Motor neuron (in vitro differentiated cells): ENCODE data around the gene NDUFC1. TPM values are rescaled to one million over a fixed set of nuclear protein-coding genes. Genes with fewer than 3 reads are reported as not detected.

Source experiments
- ATAC-seq, 8 experiments: fragments of 200-7000 bp; cut with Tn5 transposase; replicated peaks in 6 of 8; 2 replicates each; pipeline ENCODE4 v1.8.0; 2021; ENCODE audit warnings: mild to moderate bottlenecking in 8 of 8, moderate library complexity in 8 of 8
- H3K27ac ChIP-seq, 2 donors: fragments of 250-450 bp; sonication (Bioruptor Pico); 2 replicates each; pipeline ENCODE4 v1.9.0; 2021; ENCODE audit warnings: antibody characterized with exemption in 2 of 2, mild to moderate bottlenecking in 2 of 2, moderate library complexity in 1 of 2
- H3K4me1 ChIP-seq, 2 donors: fragments of 250-450 bp; sonication (Bioruptor Pico); replicated peaks in 1 of 2; 2 replicates each; pipeline ENCODE4 v1.6.1; 2021; ENCODE audit warnings: antibody characterized with exemption in 2 of 2, mild to moderate bottlenecking in 2 of 2, moderate library complexity in 1 of 2
- H3K4me3 ChIP-seq, 5 donors: fragments of 250-450 bp; sonication (Bioruptor Pico); 2 replicates each; pipeline ENCODE4 v1.9.0; 2021; ENCODE audit warnings: antibody characterized with exemption in 5 of 5, mild to moderate bottlenecking in 5 of 5, moderate library complexity in 4 of 5
- WGBS, 10 experiments: fragments of 450-650 bp; shearing (Covaris generic); methylation state at CpG; one replicate each; pipeline ENCODE4 v1.0.0; 2022; 5-methylcytosine and 5-hydroxymethylcytosine counted together
- in situ Hi-C, 9 experiments: fragments of 400-800 bp; cut with MboI; loops; one replicate each; pipeline ENCODE4 v1.15.0; 2021; ENCODE audit warnings: low sequenced_read_pairs in 9 of 9, low pct_unique_long_range_greater_than_20kb in 2 of 9; ENCODE audit not compliant: unreplicated experiment in 9 of 9
- total RNA-seq, 8 experiments: library from RNA; unstranded; fragments of 300-600 nt; gene quantifications; 2 replicates each; pipeline versions ENCODE4 v1.2.3 to v1.2.4, GENCODE V29; 2022

The NDUFC1 gene
- total RNA-seq, 8 experiments from 2014 or later: 57.6 to 96.9 (median 78.0) TPM

- no peak overlapping the region for H3K27ac ChIP-seq
- WGBS, 10 experiments: 80 to 100% (median 96%) methylated on average over 1 to 5 of the region's 7 CpGs; no CpG with 5 or more reads in 2 of the 10 experiments
- in situ Hi-C loops: loop anchor here in 2 of 9 experiments (25.0 kb wide), 2 partner anchors 99 to 199 kb away; partner anchors contain the start of gene ELF2 (in 1 of the 2)
- no peaks in the 10 kb centered on the region for H3K4me1 ChIP-seq
- ATAC-seq: no peak
- no peak overlapping the region for H3K4me3 ChIP-seq
Measured at GRCh38 chr4:139286186-139286698, 16.0 kb downstream of the NDUFC1 start.

DNA sequence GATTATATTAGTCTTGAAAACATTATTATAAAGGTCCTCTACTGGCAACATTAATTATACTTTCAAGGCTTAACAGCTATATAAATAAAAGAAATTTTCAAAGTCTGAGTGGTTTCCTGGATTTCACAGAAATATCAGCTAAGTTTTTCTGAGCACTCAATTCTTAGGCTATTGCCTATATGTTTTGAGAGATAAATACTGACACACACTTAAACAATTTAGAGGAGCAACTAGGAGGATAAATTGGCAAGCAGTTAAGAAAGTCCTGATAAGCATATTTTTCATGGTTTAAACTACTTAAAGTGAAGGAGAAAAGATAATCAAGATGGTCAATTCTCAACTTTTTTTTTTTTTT, 19.6 kb downstream of the NDUFC1 start:
- ATAC-seq: no peak
- in situ Hi-C loops: loop anchor here in 2 of 9 experiments (25.0 kb wide), 2 partner anchors 95 to 195 kb away; partner anchors contain the start of gene ELF2 (in 1 of the 2)

DNA sequence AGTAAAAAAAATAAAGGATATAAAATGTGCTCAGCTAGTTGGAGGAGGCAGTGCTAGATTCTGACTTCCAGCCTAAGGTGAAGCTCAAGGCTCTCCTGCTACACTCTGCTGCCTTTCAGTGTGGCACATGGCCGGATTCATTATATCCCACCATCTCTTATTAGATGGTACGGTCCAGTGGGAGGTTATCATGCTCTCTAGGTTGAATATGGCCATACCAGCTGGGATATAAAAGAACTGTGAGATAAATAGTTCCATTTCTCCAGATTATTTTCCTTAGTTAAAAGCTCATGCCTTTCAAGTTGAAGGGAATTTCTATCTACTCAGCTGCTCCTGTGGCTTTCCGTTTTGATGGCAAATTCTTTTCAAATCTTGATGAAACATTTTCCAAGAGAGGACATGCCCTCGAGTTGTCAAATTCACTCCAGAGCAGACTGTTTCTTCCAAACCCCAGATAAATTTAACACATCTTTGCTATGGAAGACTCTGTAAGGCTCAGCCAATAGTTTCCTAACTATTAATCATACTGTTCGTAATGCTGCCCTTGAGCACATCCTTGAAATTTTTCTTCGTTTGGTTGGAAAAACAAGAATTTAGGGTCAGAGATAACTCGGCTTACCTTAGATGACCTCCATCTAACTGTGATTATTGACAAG, 20.1 kb downstream of the NDUFC1 start:
- WGBS, 10 experiments: 18 to 100% (median 82%) methylated on average over 1 to 7 of the region's 7 CpGs
- in situ Hi-C loops: loop anchor here in 2 of 9 experiments (25.0 kb wide), 2 partner anchors 95 to 195 kb away; partner anchors contain the start of gene ELF2 (in 1 of the 2)
- no peak for ATAC-seq
- no peak overlapping the region for H3K4me3 ChIP-seq
- H3K27ac ChIP-seq: no peak overlapping the region
- no peaks in the 10 kb centered on the region for H3K4me1 ChIP-seq

More for the DNA sequence above, 19.6 kb downstream of the NDUFC1 start:
- Histone ChIP-seq H3K4me3 (no peak overlapping the region), H3K27ac (no peak overlapping the region), H3K4me1 (no peaks in the 10 kb centered on the region)

- H3K27ac ChIP-seq: no peak within 1 kb of the TSS
- peak in 7 of 8 experiments; percentile 63 to 89 (median 86) for ATAC-seq
- 7 to 43% (median 32%) methylated on average over 1 to 10 of the region's 51 CpGs; no CpG with 5 or more reads in 1 of the 10 experiments for WGBS, 10 experiments
- H3K4me3 ChIP-seq: peak within 1 kb of the TSS; percentile 17 to 33 (median 26)
- H3K4me1 ChIP-seq: no peaks in the 10 kb centered on the region
- in situ Hi-C loops: loop anchor here in 2 of 9 experiments (25.0 kb wide), 2 partner anchors 93 to 193 kb away; partner anchors contain the start of gene ELF2 (in 1 of the 2)
Measured at GRCh38 chr4:139279760-139280620, 22.3 kb downstream of the NDUFC1 start, which contains the start of gene MGARP. Gene MGARP, minus strand, starts transcription at chr4:139280225. Its CDS starts 67 bp downstream, at chr4:139280158.

- peak in 6 of 8 experiments; percentile 17 to 62 (median 59) for ATAC-seq
- Histone ChIP-seq H3K4me3 (peak overlapping the region; percentile 17 to 33 (median 26)), H3K4me1 (no peaks in the 10 kb centered on the region), H3K27ac (no peak overlapping the region)
- WGBS, 10 experiments: 0 to 71% (median 29%) methylated on average over 1 to 31 of the region's 40 CpGs
- in situ Hi-C loops: loop anchor here in 2 of 9 experiments (25.0 kb wide), 2 partner anchors 92 to 192 kb away; partner anchors contain the start of gene ELF2 (in 1 of the 2)
Measured at GRCh38 chr4:139278912-139279759, 23.1 kb downstream of the NDUFC1 start.

DNA sequence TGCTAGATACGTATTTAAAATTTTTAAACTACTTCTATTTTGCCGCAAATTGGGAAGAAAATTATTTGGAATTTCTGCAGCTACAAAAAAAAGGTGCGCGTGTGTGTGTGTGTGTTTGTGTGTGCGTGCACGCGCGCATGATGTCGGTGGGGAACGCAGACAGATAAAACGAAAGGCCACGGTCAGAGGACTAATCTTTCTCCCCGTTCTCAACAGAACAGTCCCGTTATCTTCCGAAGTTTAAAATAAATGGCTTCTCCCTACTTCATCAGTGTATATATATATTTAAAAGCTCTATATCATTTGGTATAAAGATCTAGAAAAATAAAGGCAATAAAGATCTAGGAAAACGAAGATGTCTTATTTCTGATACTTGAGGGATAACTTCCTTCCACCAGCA, 23.8 kb downstream of the NDUFC1 start:
- WGBS, 10 experiments: 30 to 94% (median 71%) methylated on average over 7 to 16 of the region's 16 CpGs
- no peaks in the 10 kb centered on the region for H3K4me1 ChIP-seq
- H3K27ac ChIP-seq: no peak overlapping the region
- no peak overlapping the region for H3K4me3 ChIP-seq
- ATAC-seq: no peak
- in situ Hi-C loops: loop anchor here in 2 of 9 experiments (25.0 kb wide), 2 partner anchors 91 to 191 kb away; partner anchors contain the start of gene ELF2 (in 1 of the 2)

DNA sequence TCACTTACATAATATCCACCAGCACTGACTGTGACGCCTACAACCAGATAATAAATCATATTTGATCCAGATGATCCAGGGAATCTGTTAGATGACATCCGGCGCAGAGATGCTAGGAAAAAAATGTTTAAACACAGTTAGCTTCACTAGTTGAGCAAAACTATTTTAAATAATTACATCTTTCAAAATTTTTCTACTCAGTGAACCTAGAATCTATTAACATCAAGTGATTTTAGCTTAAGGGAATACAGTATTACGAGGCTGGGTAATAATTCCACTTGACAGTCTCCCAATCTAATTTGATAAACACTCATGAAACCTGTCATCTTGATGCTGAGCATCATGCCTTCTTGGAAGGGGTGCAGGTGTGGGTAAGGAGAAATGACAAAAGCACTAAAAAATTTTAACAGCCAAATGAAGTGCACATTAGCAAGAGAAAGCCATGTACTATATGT, 27.0 kb downstream of the NDUFC1 start:
- ATAC-seq: no peak

DNA sequence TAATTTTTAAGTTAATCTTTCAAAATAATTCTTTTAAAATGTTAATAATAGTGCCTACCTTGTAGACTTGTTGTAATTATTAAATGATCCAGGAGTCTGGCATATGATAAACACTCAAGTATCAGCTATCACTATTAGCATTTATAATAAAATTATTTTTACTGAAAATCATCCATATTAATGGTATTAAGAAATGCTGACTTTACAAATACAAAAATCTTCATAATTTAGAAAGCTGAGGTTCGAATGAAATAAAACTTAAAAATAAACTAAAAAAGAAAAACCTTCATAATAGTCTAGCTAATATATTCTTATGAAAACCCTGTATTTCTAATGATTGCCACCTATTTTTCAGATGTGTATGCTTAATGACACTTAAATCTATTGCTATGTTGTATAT, 27.5 kb downstream of the NDUFC1 start:
- Histone ChIP-seq H3K4me1 (no peaks in the 10 kb centered on the region), H3K4me3 (no peak overlapping the region), H3K27ac (no peak overlapping the region)
- in situ Hi-C loops: loop anchor here in 2 of 9 experiments (25.0 kb wide), 2 partner anchors 87 to 187 kb away; partner anchors contain the start of gene ELF2 (in 1 of the 2)
- no peak for ATAC-seq
- 69 to 100% (median 86%) methylated on average over 1 of the region's 1 CpG for WGBS, 10 experiments

More for the DNA sequence above, 27.0 kb downstream of the NDUFC1 start:
- H3K27ac ChIP-seq: no peak overlapping the region
- in situ Hi-C loops: loop anchor here in 2 of 9 experiments (25.0 kb wide), 2 partner anchors 88 to 188 kb away; partner anchors contain the start of gene ELF2 (in 1 of the 2)
- H3K4me1 ChIP-seq: no peaks in the 10 kb centered on the region
- WGBS, 10 experiments: 33 to 95% (median 85%) methylated on average over 2 to 4 of the region's 4 CpGs; no CpG with 5 or more reads in 2 of the 10 experiments
- no peak overlapping the region for H3K4me3 ChIP-seq

DNA sequence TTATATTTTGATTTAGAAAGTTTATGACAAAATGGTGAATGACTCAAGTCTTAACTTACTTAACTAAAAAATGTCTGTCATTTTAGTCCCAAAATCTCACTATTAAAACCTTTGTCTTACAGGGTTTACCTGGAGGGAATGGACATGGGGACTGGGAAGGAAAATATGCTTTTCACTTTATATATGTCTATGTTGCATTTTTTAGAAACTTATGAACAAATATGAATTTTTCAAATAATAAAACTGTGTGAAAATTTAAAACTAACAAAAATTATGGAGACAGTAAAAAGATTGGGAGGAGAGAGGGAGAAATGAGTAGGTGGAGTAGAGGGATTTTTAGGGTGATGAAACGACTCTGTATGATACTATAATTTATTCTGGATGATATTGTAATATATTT, 28.4 kb downstream of the NDUFC1 start:
- ATAC-seq: no peak
- 0 to 100% (median 67%) methylated on average over 1 of the region's 1 CpG; no CpG with 5 or more reads in 1 of the 10 experiments for WGBS, 10 experiments
- in situ Hi-C loops: no loop called here

DNA sequence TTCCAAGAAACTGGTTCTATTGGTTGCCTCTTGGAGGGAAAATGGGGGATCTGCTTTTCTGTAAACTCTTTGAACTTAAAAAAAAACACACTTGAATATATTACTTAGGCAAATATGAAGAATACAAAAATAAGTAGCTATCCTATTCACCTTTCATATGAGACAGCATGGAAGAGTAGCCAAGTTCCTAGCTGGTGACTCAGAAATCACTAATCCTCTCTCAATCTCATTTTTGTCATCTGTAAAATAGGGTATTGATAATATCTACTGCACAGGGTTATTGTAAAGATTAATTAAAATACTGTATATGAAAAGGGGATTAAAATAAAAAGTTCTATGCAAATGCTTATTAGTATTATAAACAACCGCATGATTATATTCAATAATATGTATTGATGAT, 35.0 kb downstream of the NDUFC1 start:
- WGBS, 10 experiments: 92 to 100% (median 100%) methylated on average over 1 of the region's 1 CpG; no CpG with 5 or more reads in 1 of the 10 experiments
- Histone ChIP-seq H3K27ac (no peak overlapping the region), H3K4me3 (no peak overlapping the region), H3K4me1 (peaks cover 0 to 14% of the 10 kb centered on the region in 2 donors)
- no peak for ATAC-seq
- in situ Hi-C loops: no loop called here

More for the DNA sequence above, 28.4 kb downstream of the NDUFC1 start:
- Histone ChIP-seq H3K4me1 (no peaks in the 10 kb centered on the region), H3K4me3 (no peak overlapping the region), H3K27ac (no peak overlapping the region)

GRCh38 chr4:139266583-139267257, 35.6 kb downstream of the NDUFC1 start:
- Histone ChIP-seq H3K4me1 (peaks cover 0 to 14% of the 10 kb centered on the region in 2 donors), H3K27ac (peak overlapping the region in 1 of 2 donors; percentile 61), H3K4me3 (peak overlapping the region; percentile 2 to 32 (median 24))
- in situ Hi-C loops: no loop called here
- 15 to 59% (median 34%) methylated on average over 4 to 14 of the region's 14 CpGs for WGBS, 10 experiments
- ATAC-seq: peak; percentile 84 to 98 (median 96)
